ENCODE measurements around the gene PDE4C.
A peak's percentile ranks its signal among the peaks of the same experiment; 100 is the strongest.

PDE4C gene

DNA sequence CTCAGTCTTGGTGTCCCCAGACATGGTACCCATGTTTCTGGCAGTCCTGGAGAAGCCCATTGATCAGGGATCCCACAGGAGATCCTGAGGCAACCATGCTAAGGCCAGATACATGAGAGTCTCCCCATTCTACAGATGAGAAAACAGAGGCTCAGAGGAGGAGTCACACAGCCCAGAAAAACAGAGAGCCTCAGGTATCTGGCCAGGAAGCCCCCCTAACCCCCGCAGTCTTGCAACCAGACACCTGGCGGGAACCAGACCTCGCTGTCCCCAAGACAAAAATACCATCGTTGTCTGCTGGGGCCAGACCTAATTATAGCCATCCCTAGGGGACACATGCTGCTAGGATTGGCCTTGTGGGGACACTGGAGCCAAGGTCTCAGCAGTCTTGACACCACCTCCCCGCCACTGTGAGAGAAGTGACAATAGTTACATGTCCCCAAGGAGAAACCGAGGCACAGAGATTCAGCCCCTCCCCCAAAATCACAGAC lies 1.6 kb upstream of the PDE4C start:
- ChIA-PET CTCF (no interaction called here), POLR2A (no interaction called here)

DNA sequence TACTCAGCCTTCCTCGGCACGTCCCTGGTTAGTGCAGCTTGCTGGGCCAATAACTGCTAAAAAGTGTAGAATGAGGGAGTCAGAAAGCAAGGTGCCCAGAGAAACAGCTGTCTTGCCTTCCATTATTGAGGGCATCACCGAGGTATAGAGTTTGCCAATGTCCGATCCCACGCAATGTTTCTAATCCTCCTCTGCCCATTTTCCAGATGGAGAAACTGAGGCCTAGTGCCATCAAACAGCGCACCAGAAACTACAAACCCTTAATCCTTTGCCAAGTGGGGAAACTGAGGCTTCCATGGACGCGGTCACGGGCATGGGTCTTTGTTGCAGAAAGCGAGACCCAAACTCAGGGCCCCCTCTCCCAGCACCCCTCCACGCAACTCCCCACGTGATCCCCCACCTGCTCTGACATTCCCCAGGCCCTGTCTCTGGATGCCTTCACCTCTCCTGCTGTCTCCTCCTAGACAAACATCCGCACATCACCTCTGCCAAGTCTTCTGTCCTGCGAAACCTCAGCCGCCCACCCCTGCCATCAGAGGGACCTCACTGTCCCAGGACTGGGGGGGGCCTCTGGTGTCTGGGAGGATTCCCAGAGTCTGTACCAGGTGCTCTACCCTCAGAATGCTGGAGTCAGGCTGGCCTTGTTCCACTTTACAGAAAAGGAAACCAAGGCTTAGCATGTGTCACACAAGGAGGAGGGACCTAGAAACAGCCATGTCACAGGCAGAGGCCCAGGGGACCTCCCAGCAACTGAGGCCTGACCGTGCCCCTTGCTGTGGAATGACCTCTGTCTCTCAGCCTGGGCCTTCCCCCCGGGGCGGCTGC lies 930 bp upstream of the PDE4C start:
- no peak for DNase-seq (ENCODE audit: extremely low spot score)
- ChIA-PET POLR2A (no interaction called here), CTCF (no interaction called here)
- TF ChIP-seq BHLHE40 (IDR thresholded peaks at IDR 0.05; ENCODE audit: borderline replicate concordance): no peak
- TF ChIP-seq SUZ12 (IDR thresholded peaks at IDR 0.05): no peak
- no peak for TF ChIP-seq ARNT (IDR thresholded peaks at IDR 0.05)
- TF ChIP-seq NFRKB (IDR thresholded peaks at IDR 0.05): no peak
- no peak for TF ChIP-seq ZNF384 (IDR thresholded peaks at IDR 0.05)
- TF ChIP-seq CTBP1 (IDR thresholded peaks at IDR 0.05; ENCODE audit: borderline replicate concordance): no peak
- no peak for TF ChIP-seq FOXM1 (IDR thresholded peaks at IDR 0.05; ENCODE audit: borderline replicate concordance)
- TF ChIP-seq HDGF (IDR thresholded peaks at IDR 0.05; ENCODE audit: borderline replicate concordance): no peak
- TF ChIP-seq FOXK2 (IDR thresholded peaks at IDR 0.05): no peak

More for the DNA sequence above, 1.6 kb upstream of the PDE4C start:
- TF ChIP-seq FOXM1 (IDR thresholded peaks at IDR 0.05; ENCODE audit: borderline replicate concordance) (no peak), FOXK2 (IDR thresholded peaks at IDR 0.05) (no peak), BHLHE40 (IDR thresholded peaks at IDR 0.05; ENCODE audit: borderline replicate concordance) (no peak), LEF1 (IDR thresholded peaks at IDR 0.05; ENCODE audit: borderline replicate concordance) (no peak), TARDBP (IDR thresholded peaks at IDR 0.05) (no peak), PKNOX1 (IDR thresholded peaks at IDR 0.05) (no peak), ELF4 (IDR thresholded peaks at IDR 0.05) (no peak), FOXA1 (IDR thresholded peaks at IDR 0.05) (no peak), L3MBTL2 (conservative IDR thresholded peaks at IDR 0.05) (no peak), SP1 (IDR thresholded peaks at IDR 0.05) (no peak), NFRKB (IDR thresholded peaks at IDR 0.05) (no peak), HDGF (IDR thresholded peaks at IDR 0.05; ENCODE audit: borderline replicate concordance) (no peak), SUZ12 (IDR thresholded peaks at IDR 0.05) (no peak), ZNF384 (IDR thresholded peaks at IDR 0.05) (no peak), ARNT (IDR thresholded peaks at IDR 0.05) (no peak), CTBP1 (IDR thresholded peaks at IDR 0.05; ENCODE audit: borderline replicate concordance) (no peak)
- no peak for DNase-seq (ENCODE audit: extremely low spot score)

- TF ChIP-seq ZNF384 (IDR thresholded peaks at IDR 0.05) (no peak), BHLHE40 (IDR thresholded peaks at IDR 0.05; ENCODE audit: borderline replicate concordance) (no peak), TARDBP (IDR thresholded peaks at IDR 0.05) (no peak), L3MBTL2 (conservative IDR thresholded peaks at IDR 0.05) (no peak), SP1 (IDR thresholded peaks at IDR 0.05) (no peak), FOXM1 (IDR thresholded peaks at IDR 0.05; ENCODE audit: borderline replicate concordance) (no peak)
- CTCF ChIA-PET: interaction anchor here (1.7 kb wide), 1 partner anchor 54 kb away, joined by 12 read pairs; no protein-coding TSS in a partner anchor
- no peak for DNase-seq (ENCODE audit: extremely low spot score)
- POLR2A ChIA-PET: interaction anchor here (0.7 to 2.0 kb wide), 4 partner anchors 33 to 73 kb away, joined by 3 to 8 read pairs (median 4); partner anchors contain the start of genes JUND, MPV17L2 and PIK3R2
Measured at GRCh38 chr19:18225355-18225701, 910 bp downstream of the PDE4C start.

DNA sequence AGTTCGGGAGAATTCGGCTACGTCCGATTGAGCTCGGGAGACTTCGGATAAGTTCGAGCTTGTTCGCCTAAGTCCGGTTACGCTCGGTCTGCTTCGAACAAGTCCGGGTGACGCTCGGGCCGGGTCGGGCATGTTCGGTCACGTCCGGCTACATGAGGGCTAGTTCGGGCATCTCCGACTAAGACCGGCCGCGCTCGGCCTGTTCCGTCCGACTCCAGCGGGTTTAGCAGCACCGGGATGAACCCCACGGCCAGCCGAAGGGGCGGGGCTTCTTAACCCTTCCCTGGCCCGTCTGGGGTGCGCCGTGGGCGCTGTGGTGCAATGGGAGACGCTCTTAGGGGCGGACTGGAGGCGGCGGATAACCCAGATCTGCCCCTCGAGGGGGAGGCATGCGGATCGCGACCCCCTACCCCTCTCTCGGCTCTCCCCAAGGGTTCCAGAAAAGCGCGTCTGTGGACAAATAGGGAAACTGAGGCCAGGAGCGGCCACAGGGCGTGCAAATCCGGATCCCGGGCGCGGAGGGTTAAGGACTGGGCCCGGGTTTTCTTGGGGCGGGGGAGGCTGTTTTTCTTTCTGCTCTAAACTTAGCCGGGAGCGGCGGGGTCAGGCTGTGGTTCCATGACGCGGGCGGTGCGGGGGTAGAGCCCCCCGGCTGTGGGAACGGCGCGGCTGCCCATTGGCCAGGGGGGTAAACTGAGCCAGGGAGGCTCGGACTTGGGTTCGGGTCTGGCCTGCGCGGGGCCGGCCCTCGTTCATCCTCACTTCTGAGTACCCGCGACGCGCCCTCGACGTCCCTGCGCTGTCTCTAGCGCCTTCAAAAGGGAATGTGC lies 1.5 kb downstream of the PDE4C start:
- ChIA-PET POLR2A (interaction anchor here (0.6 to 2.1 kb wide), 14 partner anchors 8 to 194 kb away, joined by 3 to 36 read pairs (median 6); partner anchors contain the start of genes JUND, LSM4, MPV17L2 and PIK3R2), CTCF (interaction anchor here (0.6 to 1.8 kb wide), 8 partner anchors 9 to 161 kb away, joined by 3 to 12 read pairs (median 5); partner anchors contain the start of gene GDF15)
- TF ChIP-seq LEF1 (IDR thresholded peaks at IDR 0.05; ENCODE audit: borderline replicate concordance) (no peak), ZNF384 (IDR thresholded peaks at IDR 0.05) (no peak), SP1 (IDR thresholded peaks at IDR 0.05) (no peak)
- DNase-seq (ENCODE audit: extremely low spot score): peak; percentile 98

DNA sequence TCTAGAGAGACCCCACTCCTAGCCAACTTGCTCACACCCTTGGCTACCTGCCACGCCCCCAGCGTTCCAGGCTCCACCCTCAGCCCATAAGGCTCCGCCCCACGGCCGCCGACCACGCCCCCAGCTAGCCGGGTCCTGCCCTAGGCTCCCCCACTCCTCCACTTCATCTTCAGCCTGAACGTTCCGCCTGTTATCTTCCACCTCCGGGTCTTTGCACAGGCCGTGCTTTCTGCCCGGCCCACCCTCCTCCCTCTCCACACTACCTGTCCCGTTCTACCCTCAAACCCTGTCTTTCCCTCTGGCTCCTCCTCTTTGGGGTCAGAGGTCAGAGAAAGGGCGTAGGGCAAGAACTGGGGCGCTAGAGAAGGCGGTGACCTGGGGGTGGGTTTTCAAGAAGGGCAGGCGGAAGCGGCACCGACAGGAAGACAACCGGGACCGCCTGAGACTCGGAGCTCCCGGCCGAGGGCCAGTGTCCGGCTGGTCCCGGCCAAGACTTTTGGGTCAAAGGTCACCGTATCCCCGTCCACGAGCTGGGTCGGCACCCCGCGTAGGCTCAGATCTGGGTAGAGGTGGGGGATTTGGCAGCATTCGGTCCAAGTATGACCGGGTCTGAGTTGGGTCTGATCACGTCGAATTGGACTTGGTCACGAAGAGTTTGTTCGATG lies 2.2 kb downstream of the PDE4C start:
- TF ChIP-seq PKNOX1 (IDR thresholded peaks at IDR 0.05): peak; percentile 32; the same call in 1 of the 2 replicates
- TF ChIP-seq HDGF (IDR thresholded peaks at IDR 0.05; ENCODE audit: borderline replicate concordance): no peak
- no peak for TF ChIP-seq ARNT (IDR thresholded peaks at IDR 0.05)
- no peak for TF ChIP-seq SP1 (IDR thresholded peaks at IDR 0.05)
- TF ChIP-seq TARDBP (IDR thresholded peaks at IDR 0.05): no peak
- TF ChIP-seq L3MBTL2 (conservative IDR thresholded peaks at IDR 0.05): peak; percentile 33; the same call in 1 of the 2 replicates
- ChIA-PET POLR2A (interaction anchor here (0.6 to 2.1 kb wide), 14 partner anchors 9 to 195 kb away, joined by 3 to 36 read pairs (median 6); partner anchors contain the start of genes JUND, LSM4, MPV17L2 and PIK3R2), CTCF (interaction anchor here (0.6 to 1.8 kb wide), 10 partner anchors 10 to 162 kb away, joined by 3 to 12 read pairs (median 4); partner anchors contain the start of gene GDF15)
- DNase-seq (ENCODE audit: extremely low spot score): peak; percentile 91

Measured in HEK293T (cell line).